ENCODE measurements around the gene ACOXL.

ACOXL gene

DNA sequence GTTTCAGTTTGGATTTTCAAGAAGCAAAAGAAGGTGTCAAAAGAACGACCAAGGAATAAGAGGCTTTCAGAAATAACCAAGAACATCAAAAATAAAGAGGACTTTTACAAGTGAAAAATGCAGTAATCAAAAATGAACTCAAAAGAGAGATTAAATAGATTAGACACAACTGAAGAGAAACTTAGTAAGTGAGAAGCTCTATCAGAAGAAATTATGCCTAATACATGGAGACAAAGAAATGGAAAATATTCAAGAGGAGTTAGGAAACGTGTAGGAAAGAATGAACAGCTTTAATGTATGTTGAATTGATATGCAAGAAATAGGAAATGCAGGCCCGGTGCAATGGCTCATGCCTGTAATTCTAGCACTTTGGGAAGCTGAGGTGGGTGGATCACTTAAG lies 145.8 kb downstream of the ACOXL start:
- no peak overlapping the region for H3K4me3 ChIP-seq (ENCODE audit: low read depth, low read length)

DNA sequence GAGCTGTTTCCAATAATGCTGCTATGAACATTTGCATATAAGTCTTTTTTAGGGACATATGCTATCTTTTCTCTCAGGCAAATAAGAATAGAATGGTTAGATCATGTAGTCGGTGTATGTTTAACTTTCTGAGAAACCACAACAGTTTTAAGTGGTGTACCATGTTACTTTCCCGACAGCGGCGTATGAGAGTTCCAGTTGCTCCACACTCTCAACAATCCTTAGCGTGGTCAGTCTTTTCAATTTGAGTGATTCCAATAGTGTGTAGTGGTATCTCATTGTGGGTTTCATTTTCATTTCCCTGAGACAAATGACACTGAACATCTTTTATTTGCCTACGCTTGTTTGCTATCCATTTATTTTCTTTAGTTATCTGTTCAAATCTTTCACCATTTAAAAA lies 149.5 kb downstream of the ACOXL start:
- H3K4me3 ChIP-seq (ENCODE audit: low read depth, low read length): no peak overlapping the region
- TF ChIP-seq CTCF (IDR thresholded peaks at IDR 0.05; ENCODE audit: low read depth, low read length): no peak

More for the DNA sequence above, 145.8 kb downstream of the ACOXL start:
- TF ChIP-seq CTCF (IDR thresholded peaks at IDR 0.05; ENCODE audit: low read depth, low read length): no peak

GRCh38 chr2:110883406-110883805 lies 151.0 kb downstream of the ACOXL start:
- H3K4me3 ChIP-seq (ENCODE audit: low read depth, low read length): no peak overlapping the region
- TF ChIP-seq CTCF (IDR thresholded peaks at IDR 0.05; ENCODE audit: low read depth, low read length): no peak

DNA sequence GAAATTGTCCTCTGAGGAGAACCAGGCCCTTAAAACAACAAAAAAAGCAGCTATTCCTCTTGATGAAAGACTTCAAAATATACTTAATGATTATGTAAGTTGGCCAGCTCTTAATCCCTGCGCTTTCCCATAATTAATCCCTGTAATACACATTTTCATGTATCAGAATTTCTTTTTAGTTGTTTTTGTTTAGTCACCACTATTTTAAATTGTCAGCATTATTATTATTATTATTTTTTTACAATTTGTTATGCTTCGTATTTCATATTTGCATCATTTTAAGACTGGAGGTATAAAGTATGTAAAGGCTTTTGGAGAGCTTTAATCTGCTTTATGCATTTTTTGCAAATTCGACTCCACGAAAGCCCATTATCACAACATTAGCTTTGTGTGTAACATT lies 152.9 kb downstream of the ACOXL start:
- H3K4me3 ChIP-seq (ENCODE audit: low read depth, low read length): no peak overlapping the region
- no peak for TF ChIP-seq CTCF (IDR thresholded peaks at IDR 0.05; ENCODE audit: low read depth, low read length)

GRCh38 chr2:110886826-110887573 lies 154.6 kb downstream of the ACOXL start:
- H3K4me3 ChIP-seq (ENCODE audit: low read depth, low read length): no peak overlapping the region
- TF ChIP-seq CTCF (IDR thresholded peaks at IDR 0.05; ENCODE audit: low read depth, low read length): no peak

- no peak for TF ChIP-seq CTCF (IDR thresholded peaks at IDR 0.05; ENCODE audit: low read depth, low read length)
- H3K4me3 ChIP-seq (ENCODE audit: low read depth, low read length): no peak overlapping the region
These were observed 156.0 kb downstream of the ACOXL start for GRCh38 chr2:110888411-110888810.

- no peak overlapping the region for H3K4me3 ChIP-seq (ENCODE audit: low read depth, low read length)
- no peak for TF ChIP-seq CTCF (IDR thresholded peaks at IDR 0.05; ENCODE audit: low read depth, low read length)
These were observed 159.3 kb downstream of the ACOXL start for GRCh38 chr2:110891626-110892025.

All from WI38 (cell line).